GM12878 (cell line): ENCODE data around the gene FATE1. TPM values are rescaled to one million over a fixed set of nuclear protein-coding genes. Genes with fewer than 3 reads are reported as not detected.

Experiments used
- ATAC-seq: fragments of 200-7000 bp; cut with Tn5 transposase; 3 replicates; pipeline ENCODE4 v1.9.1; 2020; ENCODE audit warnings: mild to moderate bottlenecking, moderate library complexity
- BruUV-seq: library from RNA; stranded (reverse); fragments of 400-500 nt; replicated peaks from 2 replicates; lab custom pipeline; 2021; lab: Mats Ljungman, UMichigan
- CTCF ChIA-PET: fragments of 300-600 bp; sonication (Branson Sonifier 250); formaldehyde crosslinking; extraction: SDS; loops from one replicate; lab custom pipeline; 2021; ENCODE audit warnings: inconsistent platforms; lab: Yijun Ruan, JAX
- POLR2A ChIA-PET: fragments of 350-600 bp; formaldehyde crosslinking; extraction: SDS; loops from one replicate; lab custom pipeline; 2021; ENCODE audit warnings: inconsistent platforms; lab: Charles Lee
- RAD21 ChIA-PET: fragments of 300-600 bp; sonication (Branson Sonifier 250); formaldehyde crosslinking; loops from one replicate; lab custom pipeline; 2023; ENCODE audit warnings: antibody characterized with exemption; ENCODE audit not compliant: unreplicated experiment; lab: Charles Lee
- SMC1A ChIA-PET: fragments of 300-600 bp; sonication (Branson Sonifier 250); formaldehyde crosslinking; loops from one replicate; lab custom pipeline; 2023; ENCODE audit not compliant: unreplicated experiment, uncharacterized antibody; lab: Charles Lee
- DNase-seq: peaks from one replicate; pipeline ENCODE4 v3.0.0-alpha.2; 2011; ENCODE audit warnings: low read depth, low spot score
- FAIRE-seq: peaks from 3 replicates; lab custom pipeline; 2011; peaks lifted over from hg19 to GRCh38; lab: Jason Lieb, UNC
- H2AFZ ChIP-seq: 2 replicates; pipeline ENCODE4 v1.6.0; 2011; ENCODE audit warnings: low read depth, low read length, control low read depth; ENCODE audit not compliant: control insufficient read depth
- H3K27ac ChIP-seq: 2 replicates; pipeline ENCODE4 v1.5.1; 2011; ENCODE audit warnings: control low read depth; ENCODE audit not compliant: control insufficient read depth, insufficient read depth
- H3K27me3 ChIP-seq, 2 experiments: replicated peaks in 1 of 2; 2 replicates each; pipeline versions ENCODE4 v1.6.0 to v1.6.1; 2011; ENCODE audit warnings: low read length in 1 of 2; ENCODE audit not compliant: control insufficient read depth in 2 of 2, insufficient read depth in 2 of 2
- H3K36me3 ChIP-seq, 2 experiments: 2 replicates each; pipeline ENCODE4 v1.5.1; 2011; ENCODE audit warnings: low read length in 1 of 2; ENCODE audit not compliant: control insufficient read depth in 2 of 2, insufficient read depth in 2 of 2
- H3K4me1 ChIP-seq: 2 replicates; pipeline ENCODE4 v1.6.1; 2011; ENCODE audit warnings: mild to moderate bottlenecking, low read length, moderate library complexity, mixed read lengths; ENCODE audit not compliant: control insufficient read depth, insufficient read depth
- H3K4me2 ChIP-seq: 2 replicates; pipeline ENCODE4 v1.6.0; 2011; ENCODE audit warnings: control low read depth; ENCODE audit not compliant: control insufficient read depth, insufficient read depth
- H3K4me3 ChIP-seq: fragments of 200-600 bp; sonication (generic); 2 replicates; pipeline ENCODE4 v1.5.1; 2016
- H3K79me2 ChIP-seq: 2 replicates; pipeline ENCODE4 v1.6.0; 2011; ENCODE audit warnings: low read length; ENCODE audit not compliant: control insufficient read depth, insufficient read depth
- H3K9ac ChIP-seq: 2 replicates; pipeline ENCODE4 v1.8.0; 2011; ENCODE audit warnings: low read length, control low read depth, mixed read lengths; ENCODE audit not compliant: control insufficient read depth, insufficient read depth
- H3K9me3 ChIP-seq: replicated peaks from 3 replicates; pipeline ENCODE4 v1.5.1; 2011; ENCODE audit warnings: mild to moderate bottlenecking, low read length; ENCODE audit not compliant: control insufficient read depth, insufficient read depth
- H4K20me1 ChIP-seq: 2 replicates; pipeline ENCODE4 v1.6.0; 2011; ENCODE audit not compliant: control insufficient read depth, insufficient read depth
- FOS ChIP-seq: IDR thresholded peaks from 3 replicates; pipeline ENCODE4 v1.6.1; 2011; ENCODE audit warnings: borderline replicate concordance; ENCODE audit not compliant: insufficient read length; ENCODE audit errors: extremely low read depth
- NRF1 ChIP-seq: conservative IDR thresholded peaks from 2 replicates; pipeline ENCODE4 v1.6.1; 2011; ENCODE audit warnings: mild to moderate bottlenecking, low read depth, low read length, improper control_type of control experiment
- RBBP5 ChIP-seq: fragments of 200-600 bp; sonication (generic); conservative IDR thresholded peaks from 2 replicates; pipeline ENCODE4 v1.6.1; 2016
- SREBF1 ChIP-seq: IDR thresholded peaks from 2 replicates; pipeline ENCODE4 v1.6.1; 2012; ENCODE audit warnings: mild to moderate bottlenecking, low read length
- SREBF2 ChIP-seq: IDR thresholded peaks from 2 replicates; pipeline ENCODE4 v1.6.1; 2012; ENCODE audit warnings: mild to moderate bottlenecking, low read length
- SRF ChIP-seq, 2 experiments: IDR thresholded peaks; 2 replicates each; pipeline ENCODE4 v1.6.1; 2011; ENCODE audit warnings: low read depth in 2 of 2, low read length in 2 of 2, mild to moderate bottlenecking in 1 of 2, moderate library complexity in 1 of 2
- ZBTB4 ChIP-seq: fragments of 450-650 bp; formaldehyde crosslinking; IDR thresholded peaks from 2 replicates; pipeline ENCODE4 v1.4.0; 2022; ENCODE audit warnings: mild to moderate bottlenecking, moderate library complexity
- WGBS: methylation state at CpG from one replicate; pipeline ENCODE4 v1.1.6; 2016; ENCODE audit warnings: low lambda C conversion rate; ENCODE audit not compliant: insufficient replicate concordance, insufficient coverage; ENCODE audit errors: missing lambda C conversion rate; 5-methylcytosine and 5-hydroxymethylcytosine counted together
- in situ Hi-C: fragments of 300-500 bp; cut with MboI; formaldehyde crosslinking; loops from 9 replicates; pipeline ENCODE4 v1.14.3; 2018; ENCODE audit warnings: mixed read lengths
- intact Hi-C: fragments of 100-400 bp; cut with micrococcal nuclease; formaldehyde crosslinking; loops from one replicate; pipeline ENCODE4 v1.14.2; 2022; ENCODE audit not compliant: unreplicated experiment
- polyA plus RNA-seq, 11 experiments: library from polyadenylated mRNA; depleted of rRNA in 4 of 11; unstranded in 6 of 11; stranded (reverse) in 5 of 11; fragments of >200 nt; fragmentation: Nextera tagmentation in 4 of 11; fragmentation: Illumina TruSeq in 1 of 11; extraction: Ambion mirVana in 4 of 11; extraction: Trizol in 1 of 11; gene quantifications; 1 replicate in 1 of 11; 2 replicates in 10 of 11; pipeline versions ENCODE4 v1.2.1 to v1.2.3, GENCODE V29; 2011 to 2016; ENCODE audit warnings: inconsistent platforms in 2 of 11, missing spikeins in 2 of 11, low read depth in 1 of 11
- total RNA-seq, 4 experiments: library from RNA; depleted of rRNA in 3 of 4; stranded (reverse); fragments of >200 nt in 3 of 4; fragmentation: Illumina TruSeq in 1 of 4; extraction: Trizol in 1 of 4; gene quantifications; 2 replicates each; pipeline versions ENCODE4 v1.2.1 to v1.2.3, GENCODE V29; 2013 to 2021

FATE1 gene
- total and polyA plus RNA-seq, 10 of the 15 experiments (the other 5 are each of a cell fraction or from before 2014, with no cell fraction given): 0.26 to 0.28 TPM; not detected in 8

- Histone ChIP-seq H3K4me3 (no peak overlapping the region), H3K27me3 (no peaks in the 10 kb centered on the region; a peak in 1 of 4 replicates), H3K27ac (no peak overlapping the region), H4K20me1 (no peaks in the 10 kb centered on the region), H3K9me3 (no peaks in the 10 kb centered on the region), H3K79me2 (no peaks in the 10 kb centered on the region), H3K36me3 (no peaks in the 10 kb centered on the region), H3K4me1 (no peaks in the 10 kb centered on the region), H2AFZ (no peak overlapping the region), H3K9ac (no peak overlapping the region), H3K4me2 (no peak overlapping the region)
- ChIA-PET CTCF (interaction anchor here (0.9 to 1.3 kb wide), 2 partner anchors 887 to 898 kb away, joined by 3 read pairs; no protein-coding TSS in a partner anchor), SMC1A (interaction anchor here (1.0 kb wide), 1 partner anchor 9 kb away, joined by 3 read pairs; no protein-coding TSS in a partner anchor), RAD21 (no interaction called here), POLR2A (no interaction called here)
- no TSS peak for BruUV-seq
- no peak for TF ChIP-seq SREBF2
- TF ChIP-seq NRF1: no peak
- TF ChIP-seq FOS: no peak
- no peak for TF ChIP-seq SRF (IDR thresholded peaks at IDR 0.05; ENCODE audit: low read depth in 2 of 2, low read length in 2 of 2)
- no peak for TF ChIP-seq ZBTB4 (CRISPR knock-in tag)
- TF ChIP-seq SREBF1: no peak
- no peak for TF ChIP-seq RBBP5
- FAIRE-seq (no peak), DNase-seq (no peak), ATAC-seq (no peak)
- 52% methylated on average over 21 of the region's 21 CpGs for WGBS
- in situ Hi-C loops (no loop called here), intact Hi-C loops (no loop called here)
These were observed 28.0 kb downstream of the FATE1 start for GRCh38 chrX:151743651-151744470.
